Medulla oblongata (tissue), 1 donor: ENCODE results near the gene CDYL.
A peak's percentile ranks its signal among the peaks of the same experiment; 100 is the strongest.
"Not testable (repeated sequence)": the region's sequence is repeated elsewhere in the genome, so short reads cannot be mapped to it uniquely, and the experiment has no call there.

Experiments used
- DNase-seq: peaks from one replicate; pipeline ENCODE4 v3.0.0-alpha.2; 2015; ENCODE audit errors: extremely low spot score

CDYL gene

GRCh38 chr6:5003604-5004372 lies 227.6 kb downstream of the CDYL start, which contains the start of gene RPP40:
Gene RPP40 (minus strand): TSS chr6:5004037. CDS start chr6:5004002, 35 bp downstream.
- peak; percentile 97 for DNase-seq

DNA sequence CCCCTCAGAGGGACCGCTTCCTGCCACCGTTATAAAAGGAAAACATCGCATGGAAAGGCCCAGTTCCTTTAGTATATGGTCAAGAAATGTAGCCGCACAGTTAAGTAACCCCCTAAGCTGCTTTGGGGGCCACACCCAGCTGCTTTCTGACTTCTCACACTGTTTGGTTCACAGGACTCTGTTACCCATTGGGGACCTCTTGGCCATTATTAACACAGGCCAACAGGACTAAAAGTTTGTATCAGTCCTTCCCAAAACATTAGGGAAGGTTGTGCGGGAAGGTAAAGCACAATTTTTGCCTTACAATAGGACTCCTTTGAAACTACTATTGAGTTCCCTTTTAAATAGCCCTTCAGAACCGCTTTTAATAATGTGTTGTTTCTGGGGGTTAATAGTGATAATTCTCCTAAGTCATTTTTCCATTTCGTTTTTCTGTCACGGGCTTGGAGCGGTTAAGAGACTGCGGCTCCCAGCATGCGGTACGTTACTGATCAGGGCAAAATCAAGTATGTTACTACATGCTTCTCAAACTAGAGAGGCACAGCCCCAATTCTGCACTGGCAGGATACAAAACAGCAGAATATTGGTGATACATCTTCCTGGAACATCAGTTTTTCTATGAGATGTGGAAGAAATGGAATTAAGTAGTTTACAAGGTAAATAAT lies 228.3 kb downstream of the CDYL start:
- no peak for DNase-seq

DNA sequence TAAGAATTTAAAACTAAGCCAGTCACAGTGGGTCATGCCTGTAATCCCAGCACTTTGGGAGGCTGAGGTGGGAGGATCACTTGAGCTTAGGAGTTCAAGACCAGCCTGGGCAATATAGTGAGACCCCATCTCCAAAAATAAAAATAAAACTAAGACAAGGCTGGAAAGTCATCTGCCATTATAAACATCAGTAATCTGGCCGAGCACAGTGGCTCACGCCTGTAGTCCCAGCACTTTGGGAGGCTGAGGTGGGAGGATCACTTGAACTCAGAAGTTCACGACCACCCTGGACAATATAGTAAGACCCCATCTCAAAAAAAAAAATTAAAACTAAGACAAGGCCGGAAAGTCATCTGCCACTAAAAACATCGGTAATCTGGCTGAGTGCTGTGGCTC lies 228.8 kb downstream of the CDYL start:
- not testable (repeated sequence) for DNase-seq
